ENCODE measurements around the gene ACSF3.
"Not testable (repeated sequence)": the region's sequence is repeated elsewhere in the genome, so short reads cannot be mapped to it uniquely, and the experiment has no call there.

The ACSF3 gene

GRCh38 chr16:89056592-89056991, 37.1 kb upstream of the ACSF3 start:
- no peak for DNase-seq

DNA sequence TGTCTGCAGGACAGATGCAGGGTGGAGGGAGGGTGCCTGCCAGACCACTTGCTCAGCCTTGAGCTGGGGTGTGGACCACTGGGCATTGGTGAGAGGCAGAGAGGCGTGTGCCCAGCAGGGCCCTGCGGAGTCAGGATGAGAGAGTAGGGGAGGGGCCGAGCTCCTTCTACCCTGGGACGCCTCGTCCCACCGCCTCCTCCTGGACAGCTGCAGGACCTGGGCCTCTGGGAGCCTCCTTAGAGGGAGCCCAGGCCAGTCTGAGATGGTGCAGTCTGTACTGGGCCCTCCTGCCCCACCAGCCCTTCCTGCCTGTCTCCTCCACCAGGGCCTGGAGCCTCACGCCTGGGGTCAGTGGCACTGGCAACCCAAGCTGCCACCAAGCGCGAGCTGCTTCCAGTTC, 35.9 kb upstream of the ACSF3 start:
- no peak for DNase-seq

- no peak for DNase-seq
Measured at GRCh38 chr16:89058812-89059211, 34.8 kb upstream of the ACSF3 start.

- DNase-seq: no peak
Measured at GRCh38 chr16:89060207-89060794, 33.4 kb upstream of the ACSF3 start.

DNA sequence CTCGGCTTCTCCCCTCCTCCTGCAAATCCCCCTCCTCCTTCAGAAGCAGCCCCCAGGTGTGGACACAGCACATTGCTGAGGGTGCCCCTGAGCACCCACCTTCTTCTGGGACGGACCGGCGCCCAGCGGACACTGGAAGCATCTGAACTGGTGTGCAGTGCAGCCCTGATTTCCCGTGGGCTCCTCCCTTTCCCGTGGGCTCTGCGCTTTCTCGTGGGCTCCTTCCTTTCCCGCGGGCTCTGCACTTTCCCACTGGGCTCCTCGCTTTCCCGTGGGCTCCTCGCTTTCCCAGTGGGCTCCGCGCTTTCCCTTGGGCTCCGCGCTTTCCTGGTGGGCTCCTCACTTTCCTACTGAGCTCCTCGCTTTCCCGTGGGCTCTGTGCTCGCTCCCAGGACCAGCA, 32.6 kb upstream of the ACSF3 start:
- DNase-seq: no peak

- no peak for DNase-seq
Measured at GRCh38 chr16:89061590-89062380, 31.9 kb upstream of the ACSF3 start.

- DNase-seq: no peak
Measured at GRCh38 chr16:89062389-89063345, 31.0 kb upstream of the ACSF3 start.

GRCh38 chr16:89063768-89064320, 29.8 kb upstream of the ACSF3 start:
- no peak for DNase-seq

DNA sequence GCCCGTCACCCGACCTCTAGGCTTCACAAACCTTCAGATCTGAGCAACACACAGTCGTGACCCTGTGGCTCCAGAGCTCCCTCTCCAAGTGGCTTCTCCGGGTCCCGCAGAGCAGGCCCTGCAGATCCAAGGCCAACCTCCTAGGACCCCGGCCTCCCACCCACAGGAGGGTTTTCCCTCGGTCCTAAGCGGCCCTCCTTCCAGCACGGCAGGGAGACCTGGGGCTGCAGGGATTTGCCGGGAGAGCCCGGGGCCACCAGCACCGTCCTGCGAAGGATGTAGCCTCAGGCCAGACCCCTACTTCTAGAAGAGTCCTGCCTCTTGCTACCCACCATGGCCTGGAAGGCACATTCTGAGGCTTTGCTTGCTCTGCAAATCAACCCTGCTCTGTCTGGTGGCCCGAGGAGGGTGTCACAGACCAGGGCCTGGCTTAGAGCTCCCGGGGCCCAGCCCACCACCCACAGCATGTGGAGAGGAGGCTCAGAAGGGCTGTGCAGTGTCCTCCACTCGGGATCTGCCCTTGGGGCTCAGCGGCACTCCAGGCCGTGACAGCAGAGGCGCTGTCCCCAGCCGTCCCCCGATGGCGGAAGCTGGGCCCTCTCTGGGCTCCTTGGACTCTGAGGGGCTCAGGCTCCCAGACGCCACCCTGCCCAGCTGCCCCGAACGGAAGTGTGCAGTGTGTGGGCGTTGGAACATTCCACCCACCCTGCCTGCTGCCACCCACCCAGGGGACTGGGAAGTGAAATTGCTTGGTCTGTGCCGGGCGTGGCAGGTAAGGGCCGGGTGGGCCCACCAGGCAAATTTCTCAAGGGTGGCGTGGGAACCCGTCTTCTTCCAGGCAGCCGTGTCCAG, 28.8 kb upstream of the ACSF3 start:
- no peak for DNase-seq

GRCh38 chr16:89065458-89065822, 28.2 kb upstream of the ACSF3 start:
- DNase-seq: no peak

DNA sequence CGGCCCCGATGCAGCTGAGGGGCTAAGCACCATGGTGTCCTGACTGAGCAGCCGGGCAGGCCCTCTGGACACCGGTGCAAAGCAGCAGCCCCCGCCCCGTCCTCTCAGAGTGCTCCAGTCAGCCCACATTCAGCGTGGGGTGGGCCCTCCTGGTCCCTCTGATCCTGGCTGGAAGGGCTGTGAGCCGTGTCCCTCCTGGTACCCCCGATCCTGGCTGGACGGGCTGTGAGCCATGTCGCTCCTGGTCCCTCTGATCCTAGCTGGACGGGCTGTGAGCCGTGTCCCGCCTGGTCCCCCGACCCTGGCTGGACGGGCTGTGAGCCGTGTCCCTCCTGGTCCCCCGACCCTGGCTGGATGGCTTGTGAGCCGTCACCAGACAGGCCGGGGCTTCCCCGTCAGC, 26.9 kb upstream of the ACSF3 start:
- no peak for DNase-seq

- no peak for DNase-seq
Measured at GRCh38 chr16:89067677-89068443, 25.8 kb upstream of the ACSF3 start.

DNA sequence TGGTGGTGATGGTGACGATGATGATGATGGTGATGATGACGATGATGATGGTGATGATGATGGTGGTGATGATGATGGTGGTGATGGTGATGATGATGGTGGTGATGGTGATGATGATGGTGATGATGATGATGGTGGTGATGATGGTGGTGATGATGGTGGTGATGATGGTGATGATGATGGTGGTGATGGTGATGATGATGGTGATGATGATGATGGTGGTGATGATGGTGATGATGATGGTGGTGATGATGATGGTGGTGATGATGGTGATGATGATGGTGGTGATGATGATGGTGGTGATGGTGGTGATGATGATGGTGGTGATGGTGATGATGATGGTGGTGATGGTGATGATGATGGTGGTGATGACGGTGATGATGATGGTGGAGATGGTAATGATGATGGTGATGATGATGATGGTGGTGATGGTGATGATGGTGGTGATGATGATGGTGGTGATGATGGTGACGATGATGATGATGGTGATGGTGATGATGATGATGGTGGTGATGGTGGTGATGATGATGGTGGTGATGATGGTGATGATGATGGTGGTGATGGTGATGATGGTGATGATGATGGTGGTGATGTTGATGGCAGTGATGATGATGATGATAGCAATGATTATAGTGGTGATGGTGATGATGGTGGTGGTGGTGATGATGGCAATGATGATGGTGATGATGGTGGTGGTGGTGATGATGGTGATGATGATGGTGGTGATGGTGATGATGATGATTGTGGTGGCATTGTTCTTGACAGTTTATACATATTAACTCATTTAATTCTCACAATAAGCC, 24.6 kb upstream of the ACSF3 start:
- not testable (repeated sequence) for DNase-seq

GRCh38 chr16:89069920-89070319, 23.7 kb upstream of the ACSF3 start:
- DNase-seq: no peak

DNA sequence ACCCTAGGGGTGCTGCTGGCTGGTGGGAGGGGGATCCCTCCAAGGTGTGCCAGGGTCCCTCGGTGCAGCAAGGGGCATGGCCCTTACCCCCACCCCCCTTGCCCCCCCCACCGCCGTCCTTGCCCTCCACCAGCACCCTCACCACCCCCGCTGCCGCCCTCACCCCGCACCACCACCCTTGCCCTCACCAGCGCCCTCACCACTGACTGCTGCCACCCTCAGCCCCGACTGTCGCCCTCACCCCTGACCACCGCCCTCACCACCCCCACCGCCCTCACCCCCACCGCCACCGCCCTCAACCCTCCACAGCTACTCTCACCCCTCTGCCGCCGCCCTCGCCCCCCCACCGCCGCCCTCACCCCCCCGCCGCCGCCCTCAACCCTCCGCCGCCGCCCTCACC, 23.1 kb upstream of the ACSF3 start:
- no peak for DNase-seq

- no peak for DNase-seq
Measured at GRCh38 chr16:89071686-89072547, 21.7 kb upstream of the ACSF3 start.

DNA sequence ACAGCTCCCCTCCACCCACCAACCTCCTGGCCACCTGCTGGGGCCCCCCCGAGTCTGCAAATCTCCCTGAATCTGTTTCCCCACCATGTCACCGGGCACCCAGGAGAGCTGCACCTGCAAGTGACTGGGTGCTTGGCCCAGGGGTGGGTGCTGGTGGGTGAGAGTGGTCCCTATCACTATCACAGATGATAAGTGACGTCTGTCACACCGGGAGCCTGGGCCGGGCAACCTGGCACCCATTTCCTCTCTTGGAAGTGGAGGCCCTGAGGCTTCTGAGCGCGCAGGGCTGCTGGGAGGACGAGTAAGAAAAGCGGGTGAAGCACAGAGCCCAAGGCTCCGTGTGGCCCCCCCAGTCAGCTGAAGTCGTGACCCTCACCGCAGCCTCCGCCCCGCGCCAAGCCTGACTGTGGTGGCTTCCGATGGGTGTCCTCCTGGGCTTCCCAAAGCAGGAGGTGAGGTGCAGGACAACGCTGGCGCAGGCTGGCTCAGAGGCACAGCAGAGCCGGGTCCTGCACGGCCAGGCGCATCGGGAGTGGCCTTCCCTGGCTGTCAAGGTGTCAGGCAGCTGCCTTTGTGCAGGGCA, 21.0 kb upstream of the ACSF3 start:
- no peak for DNase-seq

- DNase-seq: no peak
Measured at GRCh38 chr16:89073346-89074071, 20.1 kb upstream of the ACSF3 start.

All from 8988T (cell line).